GM18526 (cell line): ENCODE measurements around the gene INPP4B.

Experiments used
- POLR2A ChIP-seq: IDR thresholded peaks from 3 replicates; pipeline ENCODE4 v1.6.1; 2011; ENCODE audit not compliant: insufficient read length; ENCODE audit errors: extremely low read depth

Gene INPP4B

DNA sequence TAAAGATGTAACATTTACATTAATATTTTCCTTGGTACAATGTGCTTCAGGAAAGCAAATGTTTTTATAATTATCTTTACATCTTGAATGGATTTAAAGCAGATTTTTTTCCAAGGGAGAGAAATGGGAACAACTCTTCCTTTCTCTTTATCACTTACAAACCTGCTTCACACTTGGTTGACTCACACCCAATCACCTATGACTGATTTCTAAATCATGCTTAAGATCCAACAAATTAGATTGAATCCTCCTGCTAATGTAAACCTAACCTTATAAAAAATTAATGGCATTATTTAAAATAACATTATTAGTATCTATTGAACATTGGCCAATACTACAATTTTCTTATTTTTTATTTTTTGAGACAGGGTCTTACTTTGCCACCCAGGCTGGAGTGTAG lies 127.1 kb downstream of the INPP4B start:
- no peak for TF ChIP-seq POLR2A

DNA sequence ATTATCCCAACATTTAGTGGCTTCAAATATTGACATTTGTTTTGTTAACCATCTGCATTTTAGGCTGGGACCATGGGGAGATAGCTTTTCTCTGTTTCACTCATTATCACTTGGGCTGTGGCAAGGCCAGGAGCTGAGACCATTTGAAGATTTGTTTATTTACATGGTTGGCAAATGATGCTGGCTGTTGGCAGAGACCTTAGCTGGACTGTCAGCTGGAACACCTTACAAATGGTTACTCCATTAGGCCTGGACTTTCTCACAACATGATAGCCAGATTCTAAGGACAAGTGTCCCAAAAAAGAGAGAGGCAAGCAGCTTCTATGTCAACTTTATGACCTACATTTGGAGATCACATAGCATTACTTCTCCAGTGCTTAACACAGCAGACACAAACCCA lies 130.4 kb downstream of the INPP4B start:
- TF ChIP-seq POLR2A = no peak

DNA sequence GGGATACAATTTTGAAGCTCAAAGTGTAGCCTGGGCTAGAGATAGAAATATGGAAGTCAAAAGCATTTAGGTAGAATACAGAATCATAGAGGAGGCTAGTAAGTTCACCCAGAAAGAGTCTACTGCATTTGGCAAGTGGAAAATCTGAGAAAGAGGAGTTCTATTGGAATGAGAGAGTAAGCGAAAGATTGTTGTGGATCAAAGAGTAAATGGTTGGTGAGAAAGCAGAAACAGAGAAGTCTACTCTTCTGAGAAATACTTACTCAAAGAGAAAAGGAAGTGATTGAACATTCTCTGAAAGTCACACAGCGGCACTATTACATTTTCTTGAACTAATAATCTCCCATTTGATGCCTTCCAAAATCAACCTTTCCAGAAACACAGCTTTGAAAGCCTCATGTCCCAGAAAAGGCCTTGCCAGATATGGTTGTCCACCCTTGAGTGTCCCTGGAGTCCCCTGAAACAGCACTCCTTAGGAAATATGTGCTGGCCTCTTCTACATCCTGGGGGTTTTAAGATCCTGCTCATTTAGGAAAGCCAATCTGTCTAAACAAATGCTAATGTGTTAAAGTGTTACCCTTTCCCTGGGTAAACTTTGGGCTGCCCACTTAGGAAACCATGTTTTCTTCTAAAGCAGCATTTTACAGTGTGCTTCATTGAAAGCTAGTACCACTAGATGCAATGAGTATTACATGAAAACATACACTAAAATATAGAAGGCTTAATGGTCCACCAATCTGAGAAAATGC lies 132.6 kb downstream of the INPP4B start:
- no peak for TF ChIP-seq POLR2A

DNA sequence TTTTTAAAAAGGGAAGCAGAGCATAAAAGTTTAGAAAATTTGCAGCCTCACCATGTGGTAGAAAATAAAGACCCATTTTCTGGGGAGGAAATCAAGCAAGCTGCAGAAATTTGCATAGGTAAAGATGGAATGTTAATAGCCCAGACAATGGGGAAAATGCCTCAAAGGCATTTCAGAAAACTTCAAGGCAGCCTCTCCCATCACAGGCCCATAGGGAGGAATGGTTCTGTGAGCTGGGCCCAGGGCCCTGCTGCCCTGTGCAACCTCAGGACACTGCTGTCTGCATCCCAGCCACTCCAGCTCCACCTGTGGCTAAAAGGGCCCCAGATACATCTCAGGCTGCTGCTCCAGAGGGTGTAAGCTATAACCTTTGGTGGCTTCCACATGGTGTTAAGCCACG lies 137.9 kb downstream of the INPP4B start:
- TF ChIP-seq POLR2A = no peak

DNA sequence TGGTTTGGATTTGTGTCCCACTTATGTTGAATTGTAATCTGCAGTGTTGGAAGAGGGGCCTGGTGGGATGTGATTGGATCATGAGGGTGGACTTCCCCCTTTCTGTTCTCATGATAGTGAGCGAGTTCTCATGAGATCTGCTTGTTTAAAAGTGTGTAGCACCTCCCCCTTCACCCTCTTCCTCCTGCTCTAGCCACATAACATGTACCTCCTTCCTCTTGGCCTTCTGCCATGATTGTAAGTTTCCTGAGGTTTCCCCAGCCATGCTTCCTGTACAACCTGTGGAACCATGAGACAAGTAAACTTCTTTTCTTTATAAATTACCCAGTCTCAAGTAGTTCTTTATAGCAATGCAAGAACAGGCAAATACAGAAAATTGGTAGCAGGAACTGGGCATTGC lies 138.7 kb downstream of the INPP4B start:
- TF ChIP-seq POLR2A = no peak

DNA sequence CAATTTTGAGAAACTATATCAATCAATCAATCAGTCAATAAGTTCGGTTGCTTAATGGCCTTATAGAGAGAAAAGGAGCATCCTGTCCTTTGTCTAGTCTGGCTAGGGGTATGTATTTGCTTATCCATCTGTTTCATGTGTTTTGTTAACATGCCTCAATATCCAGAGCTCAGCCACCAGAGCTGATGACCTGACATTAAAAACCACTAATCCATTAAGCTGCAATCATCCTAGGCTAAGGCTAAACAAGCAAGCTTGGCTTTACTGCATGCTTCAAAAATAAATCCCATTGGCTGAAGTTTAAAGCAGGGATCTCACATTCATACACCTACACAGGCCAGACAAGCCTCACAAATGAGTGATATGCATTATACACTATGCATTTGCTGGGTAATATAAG lies 139.7 kb downstream of the INPP4B start:
- TF ChIP-seq POLR2A = no peak

DNA sequence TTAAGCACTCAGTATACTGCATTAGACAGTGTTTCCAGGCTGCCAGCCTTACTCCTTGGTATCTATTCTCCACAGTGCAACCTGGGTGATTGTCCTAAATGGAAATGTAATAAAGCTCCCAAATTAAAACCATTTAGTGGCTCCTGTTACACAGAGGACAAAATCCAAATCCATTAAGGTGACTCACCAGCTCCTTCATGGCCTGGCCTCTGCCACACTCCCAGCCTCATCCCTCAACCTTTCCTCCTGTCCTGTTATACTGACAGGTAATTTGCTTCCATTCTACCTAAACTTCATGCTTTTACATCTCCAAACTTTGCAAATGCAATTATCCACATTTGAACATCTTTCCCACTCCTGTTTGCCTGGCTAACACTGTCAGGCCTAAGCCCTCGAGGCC lies 140.3 kb downstream of the INPP4B start:
- TF ChIP-seq POLR2A = no peak

DNA sequence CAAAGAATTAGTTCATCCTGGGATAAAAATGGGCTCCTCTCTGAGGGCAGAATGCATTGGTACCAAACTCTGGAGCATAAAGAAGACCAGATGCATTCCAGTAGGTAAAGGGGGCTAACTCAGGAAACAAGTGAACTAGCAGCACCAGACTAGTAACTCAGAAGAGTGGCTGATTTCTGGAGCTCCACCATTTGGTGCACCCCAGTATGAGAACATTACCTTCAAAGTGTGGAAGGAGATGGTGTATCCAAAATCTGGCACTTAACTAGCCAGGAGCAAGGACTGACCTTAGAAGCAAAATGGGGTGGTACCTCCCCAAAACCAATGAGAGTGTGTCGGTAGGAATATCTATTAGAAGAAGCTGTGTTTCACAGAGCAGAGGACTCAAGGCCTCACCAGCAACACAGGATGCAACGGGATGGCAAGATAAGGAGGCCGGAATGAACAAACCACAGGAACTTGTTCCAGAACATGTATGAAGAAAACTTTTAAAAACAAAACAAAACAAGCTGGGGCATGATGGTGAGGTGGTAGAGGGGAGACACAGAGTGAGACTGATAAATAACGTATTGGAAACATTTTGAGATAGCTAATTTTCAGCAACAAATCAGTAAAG lies 142.3 kb downstream of the INPP4B start:
- TF ChIP-seq POLR2A = no peak

DNA sequence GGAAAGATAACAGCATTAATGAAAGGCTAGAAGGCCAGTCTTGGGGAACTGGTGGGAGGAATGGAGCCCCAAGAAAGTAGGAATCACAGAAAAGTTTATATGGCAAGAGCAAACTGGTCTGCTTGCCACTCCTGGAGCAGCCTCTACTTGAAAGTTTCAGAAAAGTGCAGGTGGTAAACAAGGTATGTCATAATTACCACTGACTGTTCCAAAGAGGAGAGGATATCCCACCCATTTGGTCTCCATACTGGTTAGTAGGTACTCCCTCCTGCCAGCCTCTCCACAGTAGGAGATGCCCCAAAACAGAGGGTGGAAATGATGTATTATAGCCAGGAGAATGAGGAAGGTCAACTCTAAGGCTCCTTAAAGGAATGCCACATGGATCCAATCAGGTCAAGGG lies 145.1 kb downstream of the INPP4B start:
- TF ChIP-seq POLR2A = no peak

DNA sequence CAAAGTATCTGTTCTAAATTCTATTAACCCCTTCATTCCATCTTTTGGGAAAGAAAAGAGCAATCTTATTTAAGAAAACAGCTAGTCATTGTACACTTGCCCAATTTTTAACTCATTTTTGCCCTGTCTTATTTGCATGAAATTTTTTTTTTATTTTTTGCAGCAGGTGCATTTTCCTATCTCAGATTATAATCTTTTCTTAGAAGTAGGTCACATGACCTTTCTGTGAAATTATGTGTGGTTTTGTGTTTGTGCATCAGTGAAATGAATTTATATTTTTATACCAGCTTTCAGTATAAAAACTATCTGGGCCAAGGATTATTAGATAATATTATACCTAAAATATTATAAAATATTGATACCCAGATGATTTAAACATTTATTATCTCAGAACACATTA lies 145.6 kb downstream of the INPP4B start:
- TF ChIP-seq POLR2A = no peak

DNA sequence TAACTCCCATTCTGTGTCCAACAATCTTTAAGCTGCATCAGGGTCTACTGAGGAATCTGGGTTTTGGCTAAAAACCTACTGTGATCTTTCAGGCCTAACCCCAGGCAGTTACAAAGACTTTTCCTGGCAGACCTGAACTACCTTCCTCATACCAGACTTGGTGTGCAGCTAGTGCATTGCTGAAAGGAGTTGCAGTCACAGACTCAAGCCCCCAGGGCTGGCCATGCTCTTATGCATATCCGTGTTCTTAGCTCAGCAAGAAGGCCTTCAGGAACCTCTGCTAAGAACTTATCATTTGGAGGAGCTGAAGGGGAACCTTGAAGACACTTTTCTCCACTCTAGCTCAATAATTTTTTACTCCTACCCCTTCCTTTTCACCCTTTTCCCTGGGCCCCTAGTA lies 147.5 kb downstream of the INPP4B start:
- TF ChIP-seq POLR2A = no peak

DNA sequence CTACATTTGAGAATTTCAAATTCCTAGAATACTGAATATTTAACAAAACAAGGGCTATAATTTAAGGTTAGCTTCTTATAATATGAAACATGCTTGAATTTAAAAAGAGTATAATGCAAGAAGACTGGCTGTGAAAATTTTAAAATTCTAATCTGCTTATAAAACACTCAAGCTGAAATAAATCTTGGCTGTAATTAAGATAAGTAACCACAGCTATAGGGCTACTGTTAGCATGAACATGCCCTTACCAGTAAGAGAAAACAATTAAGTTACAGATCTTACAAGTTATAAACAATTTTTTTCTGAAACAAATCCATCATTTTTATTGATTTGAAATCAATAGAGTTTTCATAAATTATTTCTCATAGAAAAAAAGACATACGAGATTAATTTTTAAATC lies 148.2 kb downstream of the INPP4B start:
- TF ChIP-seq POLR2A = no peak

DNA sequence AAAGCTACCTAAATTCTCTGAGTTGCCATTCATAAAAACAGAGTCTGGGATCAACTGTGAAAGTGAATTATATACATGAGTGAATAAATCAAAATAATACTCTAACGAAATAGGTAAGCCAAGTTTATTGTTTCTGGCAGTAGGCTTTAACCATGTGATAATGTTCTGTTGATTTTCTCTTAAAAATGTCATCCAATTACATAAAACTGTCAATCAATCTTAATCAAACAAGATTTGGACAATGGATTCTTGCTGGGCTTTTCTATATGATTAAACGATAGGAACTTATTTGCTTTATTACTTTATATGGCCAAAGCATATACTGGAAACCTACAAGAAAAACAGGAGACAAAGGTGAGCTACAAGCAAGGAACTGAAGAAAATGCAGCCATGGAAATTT lies 148.8 kb downstream of the INPP4B start:
- TF ChIP-seq POLR2A = no peak

DNA sequence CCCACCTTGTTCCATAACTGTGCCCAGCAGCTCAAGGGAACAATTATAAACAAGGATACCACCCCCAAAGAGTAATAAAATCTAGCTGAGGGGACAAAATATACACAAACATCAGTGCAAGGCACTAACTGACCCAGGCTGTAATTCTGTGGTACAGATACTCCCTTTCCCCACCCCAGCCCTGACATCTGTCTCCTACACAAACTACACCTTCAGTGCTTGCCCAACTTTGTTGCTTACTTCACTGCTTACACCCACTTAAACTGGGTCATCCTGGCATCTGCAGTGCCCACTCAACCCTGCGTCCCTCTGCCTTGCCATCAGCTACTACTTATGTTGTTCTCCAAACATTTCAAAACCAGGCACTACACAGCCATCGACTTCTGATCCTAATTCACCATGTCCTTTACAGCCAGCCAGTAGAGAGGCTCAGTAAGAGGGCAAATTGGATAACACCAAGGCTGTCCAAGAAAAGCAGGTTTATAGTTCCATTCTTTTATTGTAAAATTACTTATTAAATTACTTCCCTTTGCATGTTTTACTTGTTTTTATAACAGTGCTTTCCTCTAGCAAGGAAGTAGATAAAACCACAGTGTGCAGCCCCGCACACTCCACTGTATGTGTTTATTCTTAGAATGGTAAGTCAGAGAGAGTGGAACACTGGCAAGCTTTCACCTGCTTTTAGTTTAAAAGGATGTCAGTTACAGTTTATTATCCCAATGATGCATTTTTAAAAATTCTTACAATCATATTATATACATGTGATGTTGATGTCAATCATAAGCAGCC lies 149.6 kb downstream of the INPP4B start:
- TF ChIP-seq POLR2A = no peak

DNA sequence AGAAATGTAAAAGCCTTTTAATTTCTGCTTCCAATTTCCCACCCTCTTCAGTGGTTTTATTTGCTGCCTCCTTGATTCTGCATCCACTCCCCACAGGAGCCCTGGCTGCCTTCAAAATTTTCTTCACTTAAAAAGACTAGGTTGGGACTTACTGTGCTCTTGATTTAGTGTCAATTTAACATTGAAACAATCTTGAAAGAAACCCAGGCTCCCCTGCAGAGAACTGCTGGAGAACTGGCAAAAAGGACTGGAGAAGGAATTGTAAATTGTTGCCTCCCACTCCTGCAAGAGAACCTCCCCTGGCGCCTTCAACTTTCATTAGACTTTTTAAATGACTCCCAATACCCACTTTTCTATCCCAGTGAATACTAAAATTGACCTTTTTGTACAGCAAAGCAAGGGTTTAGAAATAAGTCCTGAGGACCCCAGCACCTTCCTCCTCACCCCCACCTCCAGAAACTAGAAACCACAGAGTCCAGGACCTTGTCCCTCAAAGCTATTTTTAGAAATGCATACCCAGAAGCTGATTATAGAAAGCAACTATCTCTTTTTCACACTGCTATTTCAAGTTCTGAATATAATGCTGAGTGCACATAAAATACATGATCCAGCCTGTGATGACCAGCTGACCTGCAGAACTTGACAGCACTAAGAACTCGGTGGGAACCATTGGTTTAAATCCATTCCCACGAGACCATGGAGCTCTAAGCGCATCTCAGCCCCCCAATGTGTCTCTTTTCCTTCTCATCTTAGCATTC lies 155.5 kb downstream of the INPP4B start:
- no peak for TF ChIP-seq POLR2A
